GM21423 (cell line): ENCODE measurements around the gene ZNHIT3.
"Not testable (repeated sequence)": the region's sequence is repeated elsewhere in the genome, so short reads cannot be mapped to it uniquely, and the experiment has no call there.

ENCODE experiments used
- ATAC-seq: cut with Tn5 transposase; IDR thresholded peaks from one replicate; pipeline ENCODE4 v1.9.1; 2021; ENCODE audit warnings: mild to moderate bottlenecking, moderate library complexity; ENCODE audit not compliant: unreplicated experiment

The ZNHIT3 gene

DNA sequence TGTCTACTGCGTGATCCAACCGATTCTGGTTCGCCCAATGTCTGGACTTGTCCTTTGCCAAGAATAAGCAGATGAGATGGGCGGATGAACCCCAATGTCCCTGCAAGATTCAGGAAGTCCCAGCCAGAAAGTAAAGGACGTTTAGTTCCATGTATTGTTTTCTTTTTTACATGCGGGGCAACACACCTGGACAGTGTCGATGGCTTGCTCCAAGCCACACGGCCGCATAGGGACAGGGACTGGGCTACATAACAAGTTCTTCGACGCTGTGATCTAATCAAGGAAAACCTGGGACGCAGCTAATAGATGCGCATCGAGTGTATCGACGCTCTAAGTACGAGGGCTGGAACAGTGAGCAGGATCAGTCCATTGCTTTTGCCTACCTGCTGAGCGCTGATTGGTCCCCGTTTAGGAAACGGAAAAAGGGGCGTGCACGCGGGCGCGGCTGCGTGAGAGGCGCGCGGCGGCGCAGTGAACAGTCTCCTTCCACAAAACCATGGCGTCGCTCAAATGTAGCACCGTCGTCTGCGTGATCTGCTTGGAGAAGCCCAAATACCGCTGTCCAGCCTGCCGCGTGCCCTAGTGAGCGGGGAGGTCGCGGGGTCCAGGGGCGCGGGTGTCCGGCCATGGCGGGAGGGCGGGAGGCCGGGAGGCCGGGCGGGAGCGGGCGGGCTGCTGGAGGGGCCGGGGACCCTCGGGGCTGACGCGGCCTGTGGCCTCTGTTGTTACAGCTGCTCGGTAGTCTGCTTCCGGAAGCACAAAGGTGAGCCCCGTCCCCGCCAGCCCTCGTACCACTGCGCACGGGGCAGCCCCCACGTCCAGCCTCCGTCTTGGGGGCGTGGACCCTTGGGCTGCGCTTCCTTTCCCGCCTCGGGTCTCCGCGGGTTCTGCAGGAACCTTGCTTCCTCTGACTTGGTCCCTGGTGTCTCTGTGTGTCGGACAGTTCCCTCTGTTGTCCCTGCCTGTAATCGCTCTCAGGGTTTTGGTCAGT lies at the start of gene ZNHIT3:
Gene ZNHIT3, plus strand, starts transcription at position 478 of the 991 bp plus-strand sequence. Its CDS starts 19 bp downstream, at position 497.
- peak; percentile 92 for ATAC-seq

GRCh38 chr17:36441792-36442191 lies 44.7 kb upstream of the ZNHIT3 start:
- ATAC-seq = not testable (repeated sequence)

DNA sequence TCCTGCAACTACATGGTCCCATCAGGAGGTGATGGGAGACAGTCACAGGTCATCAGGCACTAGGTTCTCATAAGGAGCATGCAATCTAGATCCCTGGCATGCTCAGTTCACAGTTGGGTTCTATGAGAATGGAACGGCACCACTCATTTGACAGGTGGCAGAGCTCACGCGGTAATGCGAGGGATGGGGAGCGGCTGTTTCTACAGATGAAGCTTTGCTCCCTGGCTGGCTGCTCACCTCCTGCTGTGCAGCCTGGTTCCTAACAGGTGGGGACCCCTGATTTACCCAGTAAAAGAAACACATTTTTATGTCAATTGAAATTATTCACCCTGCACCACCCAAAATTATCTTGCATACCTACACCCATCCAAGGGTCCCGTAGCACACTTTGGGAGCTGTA lies 42.7 kb upstream of the ZNHIT3 start:
- no peak for ATAC-seq

GRCh38 chr17:36449997-36450396 lies 36.5 kb upstream of the ZNHIT3 start:
- not testable (repeated sequence) for ATAC-seq

GRCh38 chr17:36452888-36453287 lies 33.6 kb upstream of the ZNHIT3 start:
- ATAC-seq = not testable (repeated sequence)

GRCh38 chr17:36457701-36458100 lies 28.8 kb upstream of the ZNHIT3 start:
- not testable (repeated sequence) for ATAC-seq

DNA sequence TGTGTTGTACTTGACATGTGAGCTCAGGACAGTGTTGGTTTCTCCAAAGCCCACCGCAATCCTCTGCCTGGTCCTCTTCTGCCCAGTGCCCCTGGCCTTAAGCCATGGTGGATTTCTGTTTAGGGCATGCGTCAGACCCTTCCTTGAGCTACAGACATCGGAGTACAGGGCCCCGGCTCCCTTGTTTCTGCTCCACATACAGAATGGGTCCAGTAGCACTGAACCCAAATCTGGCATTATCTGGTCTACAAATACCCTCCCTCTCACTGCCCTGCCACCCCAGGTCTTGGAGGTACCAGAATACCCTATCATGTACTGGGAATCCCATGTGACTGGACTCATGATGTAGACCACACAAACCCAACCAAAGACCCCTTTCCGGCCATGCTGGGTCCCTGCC lies 27.4 kb upstream of the ZNHIT3 start:
- no peak for ATAC-seq

GRCh38 chr17:36459601-36460000 lies 26.9 kb upstream of the ZNHIT3 start:
- ATAC-seq = no peak

GRCh38 chr17:36460265-36460937 lies 26.1 kb upstream of the ZNHIT3 start:
- ATAC-seq = no peak

DNA sequence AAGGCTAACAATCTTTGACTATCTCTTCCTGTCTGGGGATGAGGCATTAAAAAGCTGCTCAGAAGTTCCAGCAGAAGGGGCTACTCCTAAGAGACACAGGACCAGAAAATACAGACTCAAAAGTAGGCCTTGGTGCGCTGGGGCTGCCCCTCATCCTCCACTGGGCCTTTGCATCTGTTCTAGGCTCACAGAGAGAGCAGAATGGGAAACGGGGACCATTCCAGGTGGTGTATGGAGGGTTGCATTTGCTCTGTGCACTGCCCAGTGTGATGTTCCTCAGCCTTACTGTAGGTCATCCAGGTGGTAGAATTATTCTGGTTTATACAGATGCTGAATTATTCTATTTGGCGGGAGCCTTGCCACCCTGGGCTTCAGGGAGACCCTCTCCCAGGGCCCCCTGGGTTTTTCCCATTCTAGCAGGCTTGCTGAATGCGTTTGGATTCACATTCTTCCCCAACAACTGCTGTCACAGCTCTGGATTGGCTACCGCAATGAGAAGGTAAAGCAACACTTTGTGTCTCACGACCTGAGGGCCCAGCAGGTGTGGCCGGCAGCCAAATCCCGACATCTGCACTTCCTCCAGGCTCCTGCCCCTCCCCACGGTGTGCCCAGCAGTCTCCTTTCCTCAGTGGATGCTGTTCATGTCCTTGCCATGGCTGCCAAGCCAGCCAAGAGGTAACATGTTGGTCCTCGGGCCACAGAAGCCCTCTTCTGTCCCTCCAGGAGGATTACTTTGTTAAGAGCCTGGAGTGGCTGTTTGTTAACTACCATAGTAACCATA lies 25.0 kb upstream of the ZNHIT3 start:
- ATAC-seq = no peak

GRCh38 chr17:36463916-36464764 lies 22.3 kb upstream of the ZNHIT3 start:
- ATAC-seq = no peak

GRCh38 chr17:36464765-36465088 lies 21.8 kb upstream of the ZNHIT3 start:
- no peak for ATAC-seq

GRCh38 chr17:36468903-36469635 lies 17.4 kb upstream of the ZNHIT3 start:
- ATAC-seq = no peak

- no peak for ATAC-seq
Measured at GRCh38 chr17:36469733-36470132, 16.7 kb upstream of the ZNHIT3 start.

GRCh38 chr17:36470499-36470898 lies 16.0 kb upstream of the ZNHIT3 start:
- ATAC-seq = no peak

DNA sequence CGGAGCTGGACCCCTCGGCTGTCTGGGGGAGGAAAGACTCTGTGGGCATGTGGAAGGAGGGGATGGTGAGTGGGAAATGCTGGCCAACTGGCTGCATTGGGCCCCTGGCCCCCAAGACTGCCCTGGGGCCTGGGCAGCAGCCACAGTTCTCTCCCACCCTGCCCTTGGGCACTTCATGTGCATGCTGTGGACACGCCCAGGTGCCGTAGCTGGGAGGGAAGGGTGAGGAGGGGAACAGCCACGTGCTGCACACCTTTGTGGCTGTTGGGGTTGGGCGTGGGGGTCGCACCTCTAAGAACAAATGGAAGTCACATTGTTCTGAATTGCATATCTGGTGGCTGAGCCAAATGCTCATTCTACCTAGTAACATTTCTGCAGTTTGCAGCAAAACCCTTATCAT lies 11.9 kb upstream of the ZNHIT3 start:
- no peak for ATAC-seq

DNA sequence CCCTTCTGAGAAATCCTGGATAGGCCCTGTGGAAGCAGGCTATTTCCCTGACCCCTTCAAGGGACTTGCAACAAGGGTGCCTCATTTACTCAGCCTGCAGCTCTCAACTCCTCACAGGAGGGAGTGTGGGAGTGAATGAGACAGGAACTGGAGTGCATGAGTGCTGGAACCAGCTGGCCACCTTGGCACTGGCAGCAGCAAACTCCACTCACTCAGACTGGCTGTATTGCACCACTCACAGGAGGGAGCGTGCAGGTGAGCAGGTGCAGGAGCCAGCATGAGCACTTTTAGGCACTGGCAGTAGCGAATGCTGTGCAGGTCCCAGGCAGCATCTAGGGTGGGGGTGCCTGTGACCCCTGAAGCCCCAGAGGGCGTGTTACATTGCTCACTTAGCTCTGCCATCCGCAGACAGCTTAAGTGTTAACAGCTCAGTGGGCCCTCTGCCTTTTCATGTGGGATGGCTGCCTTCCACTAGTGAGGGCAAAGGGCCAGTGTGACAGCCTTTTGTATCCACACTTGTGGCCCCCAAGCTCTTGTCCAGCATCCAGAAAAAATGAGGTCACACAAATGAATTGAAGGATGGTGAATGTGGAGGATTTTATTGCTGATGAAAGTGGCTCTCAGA lies 11.0 kb upstream of the ZNHIT3 start:
- ATAC-seq = no peak

GRCh38 chr17:36481829-36482228 lies 4.7 kb upstream of the ZNHIT3 start:
- ATAC-seq = no peak
